Left kidney (tissue), 2 donors: ENCODE results near the gene KRT82. TPM values are rescaled to one million over a fixed set of nuclear protein-coding genes. Genes with fewer than 3 reads are reported as not detected.
"Not testable (repeated sequence)": the region's sequence is repeated elsewhere in the genome, so short reads cannot be mapped to it uniquely, and the experiment has no call there.

Experiments
- DNase-seq: peaks from one replicate; pipeline ENCODE4 v3.0.0-alpha.2; 2013
- polyA plus RNA-seq: library from polyadenylated mRNA; unstranded; fragments of 120-200 nt; gene quantifications from one replicate; pipeline ENCODE4 v1.2.1, GENCODE V29; 2013; ENCODE audit not compliant: insufficient read length

The KRT82 gene
- polyA plus RNA-seq, 1 donor: not detected

DNA sequence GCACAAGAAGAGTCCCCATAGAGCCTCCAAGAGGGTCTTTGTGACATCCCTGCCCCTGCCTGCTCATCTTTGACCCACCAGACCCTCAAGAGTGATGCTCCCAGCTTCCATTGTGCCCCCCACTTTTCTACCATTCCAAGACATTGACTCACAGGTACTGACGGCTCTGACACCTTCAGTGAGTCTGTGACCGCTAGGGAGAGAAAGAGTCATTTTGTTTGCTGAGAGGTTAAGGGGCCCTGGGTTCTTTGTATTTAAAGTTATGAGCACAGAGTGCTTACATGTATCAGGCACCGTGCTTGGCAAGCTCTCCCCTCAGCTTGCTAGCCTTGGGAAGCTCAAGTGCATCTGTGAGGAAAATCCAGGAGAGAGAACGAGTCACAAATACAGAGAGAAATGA lies 7.1 kb upstream of the KRT82 start:
- DNase-seq: no peak

DNA sequence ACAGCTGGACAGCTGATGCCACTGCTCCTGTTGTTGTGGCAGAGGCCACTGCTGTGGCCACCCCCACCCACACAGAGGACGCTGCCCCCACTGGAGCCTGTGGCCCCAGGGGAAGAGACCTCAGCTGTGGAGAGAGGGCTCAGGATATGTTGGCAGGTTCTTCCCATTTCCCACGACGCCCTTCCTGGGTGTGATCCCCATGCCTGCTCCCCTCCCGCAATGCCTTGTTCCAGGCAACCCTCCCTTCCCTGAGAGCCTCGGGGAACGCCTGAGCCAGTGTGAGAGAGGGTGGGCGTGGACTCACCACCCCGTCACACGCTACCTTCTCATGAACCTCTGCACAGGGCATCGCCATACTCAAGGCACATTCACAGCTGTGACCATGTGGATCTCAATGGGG lies 5.7 kb upstream of the KRT82 start:
- no peak for DNase-seq

DNA sequence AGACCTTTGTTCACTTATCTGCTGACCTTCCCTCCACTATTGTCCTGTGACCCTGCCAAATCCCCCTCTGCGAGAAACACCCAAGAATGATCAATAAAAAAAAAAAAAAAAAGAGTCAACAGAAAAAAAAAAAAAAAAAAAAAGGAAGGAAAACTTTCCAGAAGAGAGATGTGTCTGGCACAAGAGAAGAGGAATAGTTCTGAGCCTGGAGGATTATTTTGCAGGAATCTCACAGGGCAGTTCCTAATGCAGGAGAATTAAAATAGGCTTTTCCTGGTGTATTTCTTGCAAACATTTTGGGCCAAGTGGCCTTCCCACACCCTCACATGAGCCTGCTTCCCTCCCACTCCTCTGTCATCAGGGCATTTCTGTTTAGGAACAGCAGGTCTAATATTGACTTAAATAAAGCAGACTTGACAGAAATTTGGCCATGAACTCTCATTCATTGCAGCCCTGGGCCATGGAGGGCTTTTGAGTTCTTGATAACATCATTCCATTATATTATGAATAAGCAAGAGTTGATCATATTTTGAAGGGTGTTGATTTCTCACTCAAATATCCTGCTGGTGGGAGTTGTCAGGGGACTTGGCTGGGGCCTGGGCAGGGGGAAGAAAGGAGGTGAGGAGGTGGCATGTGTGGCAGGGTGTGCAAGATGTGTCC lies 4.6 kb upstream of the KRT82 start:
- DNase-seq: not testable (repeated sequence)

DNA sequence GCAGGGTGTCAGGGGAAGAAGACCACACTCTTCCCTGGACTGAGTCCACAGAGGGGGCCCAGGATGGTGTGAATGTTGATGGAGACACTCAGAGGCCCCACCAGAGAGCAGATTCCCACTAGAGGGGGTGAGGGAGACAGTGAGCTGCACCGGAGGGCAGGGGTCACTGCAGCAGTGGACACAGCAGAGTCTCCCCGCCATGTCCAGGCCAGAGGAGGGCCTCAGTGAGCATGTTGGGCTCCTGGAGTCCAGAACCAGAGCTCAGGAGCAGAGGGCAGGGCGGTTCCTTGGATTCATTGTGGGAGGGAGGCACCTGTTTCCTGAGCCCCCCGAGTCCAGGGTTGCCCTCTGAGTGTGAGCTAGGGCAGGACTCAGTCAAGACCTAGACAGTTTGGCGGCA lies 1.8 kb upstream of the KRT82 start:
- no peak for DNase-seq

DNA sequence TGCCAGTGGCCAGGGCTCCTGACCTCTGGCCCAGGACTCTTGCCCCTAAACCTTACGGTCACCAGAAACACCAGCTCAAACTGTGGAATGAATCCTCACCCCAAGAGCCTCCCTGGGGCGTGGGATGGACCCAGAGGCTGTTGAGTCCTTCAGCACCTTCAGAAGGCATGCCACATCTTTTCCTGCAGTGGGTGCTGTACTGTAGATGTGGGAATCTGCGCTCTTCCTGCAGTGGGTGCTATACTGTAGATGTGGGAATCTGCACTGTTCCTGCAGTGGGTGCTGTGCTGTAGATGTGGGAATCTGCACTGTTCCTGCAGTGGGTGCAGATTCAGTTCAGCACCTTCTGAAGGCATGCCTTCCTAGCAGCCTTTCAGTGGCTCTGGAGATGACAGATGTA lies 1.2 kb downstream of the KRT82 start:
- no peak for DNase-seq

DNA sequence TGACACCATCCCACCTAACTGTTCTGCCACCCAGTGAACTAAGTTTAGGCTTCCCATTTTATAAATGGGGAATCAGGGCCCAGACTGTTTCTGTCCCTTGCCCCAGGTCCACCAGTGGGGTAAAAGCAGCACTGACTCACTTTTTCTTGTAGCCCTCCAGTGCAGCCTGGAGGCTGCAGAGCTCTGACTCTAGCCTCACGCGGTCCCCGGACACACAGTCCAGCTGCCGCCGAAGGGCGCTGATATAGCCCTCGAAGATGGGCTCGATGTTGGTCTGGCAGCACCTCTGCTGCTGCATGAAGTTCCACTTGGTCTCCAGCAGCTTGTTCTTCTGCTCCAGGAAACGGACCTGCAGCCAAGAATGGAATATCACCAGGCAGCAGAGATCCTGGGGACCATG lies 2.6 kb downstream of the KRT82 start:
- DNase-seq: no peak

DNA sequence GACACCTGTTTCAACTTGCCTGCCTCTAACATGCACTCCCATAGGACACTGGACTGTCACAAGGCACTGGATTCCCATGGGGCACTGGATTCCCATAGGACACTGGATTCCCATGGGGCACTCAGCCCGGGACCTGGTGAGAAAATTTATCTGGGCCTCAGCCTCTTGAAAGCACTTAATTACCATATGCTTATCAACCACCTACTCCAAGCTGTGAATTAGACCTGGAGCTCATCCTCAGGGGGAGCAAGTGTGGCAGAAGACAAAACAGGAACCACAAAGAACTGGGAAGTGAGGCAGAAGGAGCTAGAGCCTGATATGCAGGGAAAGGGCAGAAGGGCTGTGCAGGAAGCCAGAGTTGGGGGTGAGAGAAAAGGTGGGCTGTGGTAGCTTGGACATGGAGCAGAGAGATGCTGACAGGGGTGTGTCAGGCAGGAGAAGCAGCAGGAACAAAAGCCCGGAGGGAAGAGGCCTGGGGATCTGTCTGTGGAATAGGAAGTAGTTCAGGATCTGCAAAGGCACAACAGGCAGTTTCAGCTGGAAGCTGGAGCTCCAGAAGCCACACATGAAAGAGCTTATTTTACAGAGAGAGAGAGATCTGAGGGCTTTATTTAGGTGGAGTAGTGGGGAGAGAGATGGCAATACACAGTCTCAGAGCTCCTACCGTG lies 3.1 kb downstream of the KRT82 start:
- no peak for DNase-seq

DNA sequence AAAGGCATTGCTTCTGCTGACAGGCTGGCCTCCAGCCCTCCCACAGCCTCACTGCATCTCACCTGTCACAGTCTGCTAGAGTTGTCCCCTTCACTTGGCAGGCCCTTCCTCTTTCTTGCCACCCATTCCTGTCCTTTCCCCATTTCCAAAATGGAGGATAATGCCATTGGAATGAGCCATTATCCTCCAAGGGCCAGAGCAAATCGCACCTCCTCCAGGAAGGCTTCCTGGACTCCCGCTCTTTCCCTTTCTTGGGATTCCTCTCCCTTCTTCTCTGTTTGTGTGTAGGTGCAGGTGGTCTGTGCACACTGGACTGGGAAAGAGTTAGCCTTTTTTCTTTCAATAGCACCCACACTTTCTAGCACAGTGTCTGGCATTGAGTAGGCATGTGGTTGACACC lies 3.8 kb downstream of the KRT82 start:
- DNase-seq: no peak

DNA sequence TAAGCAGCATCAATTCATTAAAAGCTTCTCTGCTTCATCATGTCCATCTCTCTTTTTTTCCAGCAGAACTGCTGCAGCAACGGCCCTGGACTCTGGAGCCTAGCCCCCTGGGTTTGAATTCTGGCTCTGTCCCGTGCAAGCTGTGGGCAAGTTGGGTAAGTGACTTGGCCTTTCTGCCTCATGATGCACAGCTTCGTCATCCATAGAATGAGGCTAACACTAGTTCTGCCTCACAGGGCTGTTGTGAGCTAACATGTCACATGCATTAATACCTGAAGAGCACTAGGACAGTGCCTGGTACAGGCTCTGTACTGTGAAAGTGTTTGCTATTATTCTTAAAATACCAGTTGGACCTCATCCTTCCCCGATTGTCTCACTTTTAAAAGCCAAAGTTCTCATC lies 4.2 kb downstream of the KRT82 start:
- DNase-seq: no peak

DNA sequence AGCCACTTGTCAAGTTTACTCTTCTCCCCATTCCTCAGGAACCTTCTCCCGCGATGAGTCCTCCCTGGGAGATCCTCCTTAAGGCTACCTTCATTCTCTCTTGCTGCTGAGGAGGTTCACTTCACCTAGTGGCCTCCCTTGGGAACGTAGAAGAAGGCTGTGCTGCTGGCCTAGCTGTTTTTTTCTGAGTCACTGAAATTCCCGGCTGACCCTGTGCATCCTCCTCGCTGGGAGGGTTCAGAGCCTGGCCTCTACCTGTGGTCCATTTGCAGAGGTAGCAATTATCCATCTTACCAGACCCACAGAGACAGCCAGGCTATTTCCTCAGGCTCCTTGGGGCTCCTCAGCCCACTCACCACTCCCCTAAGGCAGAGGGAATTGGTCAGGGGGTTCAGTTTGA lies 4.6 kb downstream of the KRT82 start:
- no peak for DNase-seq

DNA sequence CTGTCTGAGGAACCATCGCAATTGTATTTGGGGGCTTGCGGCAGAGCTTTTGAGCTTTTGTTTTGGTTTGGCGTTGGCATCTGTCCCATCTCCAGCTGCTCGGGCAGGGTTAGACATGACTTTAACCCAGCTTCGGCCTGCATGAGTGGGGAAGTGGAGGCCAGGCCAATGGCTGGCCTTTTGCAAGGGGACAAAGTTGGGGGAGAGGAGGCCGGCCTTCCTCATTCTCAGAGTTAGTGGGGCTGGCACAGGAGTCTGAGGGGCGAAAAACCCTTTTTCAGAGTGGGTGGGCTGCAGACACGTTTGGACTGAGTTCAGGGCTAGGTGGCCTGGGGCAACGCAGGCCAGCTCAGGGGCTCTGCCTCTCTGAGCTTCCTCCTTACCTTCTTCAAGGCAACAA lies 5.2 kb downstream of the KRT82 start:
- DNase-seq: no peak

DNA sequence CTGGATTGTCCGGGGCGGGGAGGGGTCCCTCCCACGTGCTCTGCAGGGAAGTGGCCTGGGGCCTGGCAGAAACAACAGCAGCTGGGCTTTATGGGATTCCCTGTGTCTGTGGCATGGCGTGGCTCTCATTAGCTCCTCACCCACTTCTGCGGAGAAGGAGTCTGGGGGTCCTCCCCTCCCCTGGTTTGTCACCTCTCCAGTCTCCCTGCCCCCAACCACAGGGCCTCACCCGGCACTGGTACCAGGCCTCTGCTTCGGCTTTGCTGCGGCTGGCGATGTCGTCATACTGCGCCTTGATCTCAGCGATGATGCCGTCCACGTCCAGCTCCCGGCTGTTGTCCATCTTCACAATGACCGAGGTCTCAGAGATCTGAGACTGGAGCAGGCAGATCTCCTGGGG lies 6.4 kb downstream of the KRT82 start:
- DNase-seq: no peak

DNA sequence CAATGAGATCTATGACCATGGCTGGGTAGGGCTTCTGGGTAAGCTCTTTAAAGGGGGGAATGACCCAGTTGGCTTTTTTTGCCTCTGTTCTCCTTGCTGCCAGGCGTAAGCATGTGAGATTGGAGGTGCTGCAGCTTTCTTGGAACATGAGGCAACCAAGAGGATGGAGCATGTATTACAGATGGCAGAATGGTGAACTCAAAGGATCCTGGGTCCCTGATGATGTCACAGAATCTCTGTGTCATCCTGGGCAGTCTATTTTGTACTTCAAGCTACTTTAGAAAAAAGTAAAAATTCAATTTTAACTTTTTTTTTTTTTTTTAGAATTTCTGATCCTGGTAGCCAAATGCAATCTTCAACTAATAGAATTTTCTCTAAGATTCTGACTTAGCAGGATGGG lies 8.0 kb downstream of the KRT82 start:
- DNase-seq: no peak

DNA sequence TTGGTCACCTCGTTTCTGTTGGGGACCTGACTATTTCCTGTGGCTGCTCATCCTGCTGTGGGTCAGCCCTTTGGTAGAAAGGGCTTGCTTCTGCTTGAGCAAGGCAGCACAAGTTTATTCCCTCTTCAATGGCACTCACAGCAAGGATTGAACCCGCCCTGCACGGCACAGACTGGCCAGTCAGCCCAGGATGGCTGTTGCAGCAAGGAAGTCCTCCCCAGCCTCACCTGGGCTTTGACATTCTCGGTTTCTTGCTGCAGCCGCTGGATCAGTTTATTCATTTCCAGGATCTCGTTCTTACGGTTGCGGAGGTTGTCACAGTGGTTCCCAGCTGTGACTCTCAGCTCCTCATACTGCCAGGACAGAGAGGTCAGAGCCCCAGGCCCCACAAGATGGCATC lies 9.5 kb downstream of the KRT82 start:
- no peak for DNase-seq

DNA sequence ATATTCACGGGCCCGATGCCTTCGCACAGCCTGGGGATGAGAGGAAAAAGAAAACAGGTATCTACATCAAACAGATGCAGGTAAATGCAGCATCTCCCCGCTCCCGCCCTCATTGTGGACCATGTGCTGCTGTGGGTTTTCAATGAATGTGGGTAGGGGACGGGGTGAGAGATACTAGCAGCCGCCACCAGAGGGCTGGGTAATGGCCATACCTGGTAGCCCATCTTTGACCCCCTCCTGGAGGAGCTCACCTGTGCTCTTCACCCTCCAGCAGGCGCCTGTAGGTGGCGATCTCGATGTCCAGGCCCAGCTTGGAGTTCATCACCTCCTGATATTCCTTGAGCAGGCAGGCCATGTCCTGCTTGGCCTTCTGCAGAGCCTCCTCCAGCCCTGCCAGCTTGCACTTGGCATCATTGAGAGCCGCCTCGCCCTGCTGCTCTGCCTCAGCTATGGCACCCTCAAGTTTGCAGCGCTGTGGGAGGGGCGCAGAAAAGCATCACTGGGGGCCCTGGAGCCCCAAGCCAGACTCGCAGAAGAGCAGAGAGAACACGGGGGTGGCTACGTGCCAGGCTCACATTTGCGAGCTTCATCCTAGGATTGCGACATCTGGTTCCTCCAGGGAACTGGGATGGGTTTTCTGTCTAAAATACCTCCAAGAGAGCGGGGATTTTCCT lies 10.2 kb downstream of the KRT82 start:
- DNase-seq: no peak

DNA sequence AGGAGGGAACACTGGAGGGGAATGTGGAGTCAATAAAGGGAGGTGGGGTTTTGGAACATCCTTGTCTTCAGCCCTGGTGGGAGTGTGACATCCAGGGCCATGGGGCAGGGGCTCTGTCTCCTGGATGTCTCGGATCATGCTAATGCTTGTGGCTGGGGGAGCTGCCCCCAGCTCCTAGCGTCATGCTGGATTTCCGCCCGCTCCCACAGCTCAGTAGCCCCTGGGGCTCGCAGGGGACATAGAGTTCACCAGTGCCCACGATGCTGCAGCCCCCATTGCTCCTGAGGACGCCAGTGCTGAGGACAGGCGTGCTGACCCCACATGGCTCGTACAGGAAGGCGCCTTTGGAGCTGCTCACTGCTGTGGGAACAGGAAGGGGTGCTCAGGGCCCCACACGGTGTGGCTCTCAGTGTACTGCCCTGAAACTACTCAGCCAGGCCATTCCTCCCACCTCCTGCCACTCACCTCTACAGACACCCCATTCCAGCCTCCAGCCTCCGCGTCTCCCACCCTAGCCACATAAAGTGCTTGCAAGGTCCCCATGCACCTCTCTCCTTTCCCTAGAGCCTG lies 11.2 kb downstream of the KRT82 start:
- no peak for DNase-seq

DNA sequence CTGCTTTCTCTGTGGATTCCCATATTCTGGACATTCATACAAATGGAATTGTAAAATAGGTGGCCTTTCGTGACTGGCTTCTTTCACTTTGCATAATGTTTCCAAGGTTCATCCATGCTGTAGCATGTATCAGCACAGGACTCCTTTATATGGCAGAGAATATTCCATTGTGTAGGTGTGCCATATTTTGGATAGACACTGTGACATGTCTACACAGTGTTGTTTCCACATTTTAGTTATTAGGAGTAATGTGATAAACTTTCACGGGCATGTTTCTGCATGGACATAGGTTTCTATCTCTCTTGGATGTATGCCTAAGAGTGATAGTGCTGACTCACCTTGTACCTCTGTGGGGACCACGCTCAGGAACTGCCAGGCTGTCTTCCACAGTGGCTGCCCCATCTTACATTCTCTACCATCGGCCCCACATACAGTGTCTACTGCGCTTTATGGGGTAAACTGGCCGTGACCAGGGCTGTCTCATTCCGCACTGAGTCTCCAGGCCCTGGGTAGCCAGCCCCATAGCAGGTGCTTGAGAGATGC lies 13.6 kb downstream of the KRT82 start:
- no peak for DNase-seq

DNA sequence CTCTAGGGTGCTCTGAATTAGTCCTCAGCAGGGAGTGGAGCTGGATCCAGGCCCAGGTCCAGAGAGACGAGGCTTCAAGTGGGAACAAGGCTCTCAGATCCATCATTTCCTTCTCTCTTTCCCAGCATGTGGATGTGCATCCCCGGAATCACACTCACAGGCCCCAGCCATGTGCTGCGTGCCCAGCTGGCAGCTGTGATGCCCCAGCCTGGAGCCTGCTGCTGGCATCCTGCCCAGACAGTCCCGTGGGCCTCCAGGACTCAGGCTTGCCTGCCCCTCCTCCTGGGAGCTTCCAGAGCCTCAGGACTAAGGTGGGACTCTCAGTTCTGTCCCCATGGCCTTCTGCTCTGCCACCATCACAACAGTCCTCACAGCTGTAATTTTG lies 14.5 kb downstream of the KRT82 start:
- no peak for DNase-seq

DNA sequence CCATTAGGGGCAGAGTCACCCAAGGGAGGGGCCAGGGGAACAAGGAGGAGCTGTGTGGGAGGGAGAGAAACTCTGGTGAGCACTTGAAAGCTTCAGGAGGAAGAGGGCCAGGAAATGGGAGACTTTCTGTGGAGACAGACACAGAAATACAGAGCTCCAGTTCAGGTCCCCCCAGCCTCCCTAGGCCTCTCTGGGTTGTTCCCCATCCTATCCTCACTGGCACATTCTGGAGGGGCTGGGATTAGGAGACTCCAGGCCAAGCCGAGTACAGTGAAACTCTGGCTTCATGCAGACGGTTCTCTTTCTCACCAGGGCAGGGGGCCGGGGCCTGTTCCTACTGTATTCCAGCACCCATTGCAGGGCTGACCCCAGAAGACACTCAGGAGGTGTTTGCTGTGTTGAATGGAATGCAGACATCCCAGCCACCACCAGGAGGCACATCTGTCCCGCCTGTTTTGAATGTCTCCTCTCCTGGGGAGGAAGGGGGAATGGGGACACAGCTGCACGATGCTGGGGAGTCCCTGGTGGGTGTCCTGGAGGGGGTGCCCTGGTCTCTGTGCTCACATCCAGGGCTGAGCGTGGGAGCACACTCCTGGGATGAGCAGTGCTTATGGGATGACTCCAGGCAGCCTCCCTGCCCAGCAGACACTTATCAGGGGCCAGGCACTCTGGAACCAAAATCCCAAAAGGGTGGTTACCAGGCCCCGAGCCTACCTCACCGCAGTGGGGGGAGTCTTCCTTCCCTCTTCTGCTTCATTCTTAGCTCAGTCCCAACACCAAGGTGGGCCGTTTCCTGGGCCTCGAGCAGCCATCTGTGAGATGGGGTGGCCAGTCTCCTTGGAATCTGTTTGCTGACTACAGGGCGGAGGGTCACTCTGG lies 15.2 kb downstream of the KRT82 start:
- no peak for DNase-seq

DNA sequence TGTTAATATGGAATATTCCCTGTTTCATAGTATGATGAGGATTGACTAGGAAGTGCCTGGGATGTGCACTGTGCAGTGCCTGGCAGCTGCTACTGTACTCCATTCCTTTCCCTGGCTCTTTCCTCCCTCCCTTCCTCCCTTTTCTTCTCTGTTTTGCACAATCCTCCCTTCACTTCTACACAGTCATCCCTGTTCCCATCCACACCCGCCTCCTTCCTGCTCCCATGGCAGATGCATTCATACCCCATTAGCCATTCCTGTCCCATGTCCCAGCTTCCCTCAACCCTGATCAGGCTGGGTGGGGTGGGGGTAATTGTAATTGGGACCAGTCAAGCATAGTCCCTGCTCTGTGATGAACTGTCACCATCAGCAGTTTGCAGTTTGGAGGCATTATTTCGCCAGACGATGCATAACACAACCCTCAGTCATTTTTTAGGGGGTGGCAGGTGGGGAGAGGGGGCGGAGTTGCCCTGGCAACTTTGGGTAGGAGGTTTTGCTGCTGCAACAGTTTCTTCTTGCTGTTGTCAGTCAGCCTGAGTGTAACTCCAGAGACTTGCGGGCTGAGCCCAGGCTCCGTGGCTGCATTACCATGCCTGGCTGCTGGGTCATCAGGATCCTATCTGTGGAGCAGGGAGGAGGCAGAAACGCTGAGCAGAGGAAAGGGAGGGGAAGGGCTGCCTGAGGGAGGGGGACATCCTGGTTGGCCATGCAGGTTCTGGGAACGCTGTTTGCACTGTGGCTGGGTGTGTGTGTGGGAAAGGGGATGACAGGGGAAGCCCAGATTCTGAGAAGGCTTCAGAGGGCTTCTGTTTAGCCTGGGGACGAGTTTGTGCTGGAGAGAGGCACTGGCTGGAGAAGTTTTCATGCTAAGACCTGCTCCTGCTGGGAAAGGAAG lies 16.6 kb downstream of the KRT82 start:
- DNase-seq: no peak

DNA sequence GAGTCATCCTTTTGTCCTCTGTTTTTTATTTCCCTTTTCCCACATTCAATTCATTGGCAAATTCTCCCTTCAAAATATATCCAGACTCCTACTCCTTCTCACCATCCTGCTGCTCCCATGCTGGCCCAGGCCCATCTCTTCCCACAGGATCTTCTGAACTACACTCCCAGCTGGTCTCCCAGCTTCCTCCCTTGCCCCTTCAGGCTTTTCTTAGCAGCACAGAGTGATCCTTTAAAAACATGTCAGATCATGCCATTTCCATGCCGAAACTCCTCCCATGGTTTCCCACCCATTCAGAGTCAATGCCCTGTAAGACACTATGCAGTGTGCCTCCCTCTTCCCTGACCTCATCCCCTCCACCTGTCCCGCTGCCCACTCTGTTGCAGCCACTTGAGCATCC lies 18.3 kb downstream of the KRT82 start:
- DNase-seq: no peak
